PC-9 (cell line): ENCODE results near the gene DLGAP1. TPM values are rescaled to one million over a fixed set of nuclear protein-coding genes. Genes with fewer than 3 reads are reported as not detected.
A peak's percentile ranks its signal among the peaks of the same experiment; 100 is the strongest.

Source experiments
- BruUV-seq: library from RNA; stranded (reverse); fragments of 400-500 nt; replicated peaks from 2 replicates; lab custom pipeline; 2021; lab: Mats Ljungman, UMichigan
- CTCF ChIA-PET: fragments of 300-600 bp; sonication (Branson Sonifier 250); formaldehyde crosslinking; loops from one replicate; lab custom pipeline; 2022; ENCODE audit warnings: antibody characterized with exemption; lab: Charles Lee
- POLR2A ChIA-PET: fragments of 300-600 bp; sonication (Branson Sonifier 250); formaldehyde crosslinking; loops from one replicate; lab custom pipeline; 2022; ENCODE audit warnings: antibody characterized with exemption; ENCODE audit not compliant: unreplicated experiment; lab: Charles Lee
- DNase-seq, 2 experiments: peaks; one replicate each; pipeline versions ENCODE4 v3.0.0 to v3.0.0-alpha.2; 2015 to 2022; ENCODE audit warnings: mixed read lengths in 1 of 2
- H2AFZ ChIP-seq: fragments of 200-600 bp; sonication (generic); 2 replicates; pipeline ENCODE4 v1.8.1; 2017; ENCODE audit warnings: antibody characterized with exemption
- H3F3A ChIP-seq: fragments of 200-600 bp; sonication (generic); 2 replicates; pipeline ENCODE4 v1.8.1; 2017; ENCODE audit warnings: antibody characterized with exemption, mild to moderate bottlenecking, low read depth; ENCODE audit not compliant: insufficient read depth
- H3K27ac ChIP-seq: fragments of 200-600 bp; sonication (generic); 2 replicates; pipeline ENCODE4 v1.6.1; 2016; ENCODE audit warnings: mixed run types
- H3K27me3 ChIP-seq: fragments of 200-600 bp; sonication (generic); 2 replicates; pipeline ENCODE4 v1.6.1; 2016; ENCODE audit warnings: low read depth, mixed run types; ENCODE audit not compliant: insufficient read depth
- H3K36me3 ChIP-seq: fragments of 200-600 bp; sonication (generic); 2 replicates; pipeline ENCODE4 v1.6.1; 2016; ENCODE audit warnings: low read depth, mixed run types
- H3K4me1 ChIP-seq: fragments of 200-600 bp; sonication (generic); replicated peaks from 2 replicates; pipeline ENCODE4 v1.6.1; 2016; ENCODE audit warnings: mixed run types; ENCODE audit not compliant: insufficient read depth
- H3K4me2 ChIP-seq: fragments of 200-600 bp; sonication (generic); 2 replicates; pipeline ENCODE4 v1.6.1; 2017; ENCODE audit warnings: mixed run types
- H3K4me3 ChIP-seq: fragments of 200-600 bp; sonication (generic); 2 replicates; pipeline ENCODE4 v1.6.1; 2016; ENCODE audit warnings: mixed run types
- H3K79me2 ChIP-seq: fragments of 200-600 bp; sonication (generic); 2 replicates; pipeline ENCODE4 v1.6.1; 2017; ENCODE audit warnings: low read depth, mixed run types
- H3K9me2 ChIP-seq: fragments of 200-600 bp; sonication (generic); 2 replicates; pipeline ENCODE4 v1.8.1; 2017; ENCODE audit warnings: mild to moderate bottlenecking; ENCODE audit not compliant: insufficient read depth
- H3K9me3 ChIP-seq: fragments of 200-600 bp; sonication (generic); 2 replicates; pipeline ENCODE4 v1.8.1; 2016; ENCODE audit warnings: low read depth; ENCODE audit not compliant: insufficient read depth
- H4K20me1 ChIP-seq: fragments of 200-600 bp; sonication (generic); 2 replicates; pipeline ENCODE4 v1.8.1; 2017; ENCODE audit not compliant: insufficient read depth
- CTCF ChIP-seq: fragments of 200-600 bp; sonication (generic); conservative IDR thresholded peaks from 2 replicates; pipeline ENCODE4 v1.6.1; 2017; ENCODE audit warnings: mixed run types, antibody characterized with exemption, mild to moderate bottlenecking, moderate library complexity
- EZH2 ChIP-seq: fragments of 200-600 bp; sonication (generic); IDR thresholded peaks from 2 replicates; pipeline ENCODE4 v1.8.0; 2017; ENCODE audit warnings: antibody characterized with exemption, low read depth
- intact Hi-C: fragments of 100-400 bp; cut with micrococcal nuclease; formaldehyde crosslinking; loops from one replicate; pipeline ENCODE4 v1.10.0; 2022; ENCODE audit not compliant: unreplicated experiment
- total RNA-seq: library from RNA; stranded (reverse); gene quantifications from 2 replicates; pipeline ENCODE4 v1.2.3, GENCODE V29; 2021

DLGAP1 gene
- total RNA-seq, 1 experiment from 2014 or later, result not detected

- no peaks in the 10 kb centered on the region for H3K27me3 ChIP-seq
- POLR2A ChIA-PET, result no interaction called here
- CTCF ChIA-PET, result no interaction called here
- no peaks in the 10 kb centered on the region for H3K9me3 ChIP-seq
- DNase-seq, result no peak
- no peak for TF ChIP-seq CTCF
- TF ChIP-seq EZH2, result no peak
- no peak overlapping the region for H3K27ac ChIP-seq
- H4K20me1 ChIP-seq, result no peaks in the 10 kb centered on the region
- peaks cover 19% of the 10 kb centered on the region for H3F3A ChIP-seq
- peaks cover 26% of the 10 kb centered on the region for H3K4me1 ChIP-seq
- H3K4me3 ChIP-seq, result no peak overlapping the region
- no peaks in the 10 kb centered on the region for H3K36me3 ChIP-seq
- H3K79me2 ChIP-seq, result no peaks in the 10 kb centered on the region
- no peaks in the 10 kb centered on the region for H3K9me2 ChIP-seq
- no peak overlapping the region for H2AFZ ChIP-seq
- no peak overlapping the region for H3K4me2 ChIP-seq
- intact Hi-C loops, result loop anchor here (10.0 kb wide), 2 partner anchors 172 to 202 kb away; no protein-coding TSS in a partner anchor
- BruUV-seq, result no TSS peak
Measured at GRCh38 chr18:3796434-3796833, 658.7 kb downstream of the DLGAP1 start.

GRCh38 chr18:3794537-3795348 is 660.4 kb downstream of the DLGAP1 start:
- peak overlapping the region; percentile 20; the same call in 1 of the 2 replicates for H3K4me3 ChIP-seq
- no peak for TF ChIP-seq EZH2
- no peak; the same call in 1 of the 2 replicates for TF ChIP-seq CTCF
- CTCF ChIA-PET, result interaction anchor here (0.6 to 2.2 kb wide), 3 partner anchors 23 to 1308 kb away, joined by 3 to 10 read pairs (median 3); no protein-coding TSS in a partner anchor
- H3K36me3 ChIP-seq, result no peaks in the 10 kb centered on the region
- no peaks in the 10 kb centered on the region for H3K79me2 ChIP-seq
- H4K20me1 ChIP-seq, result no peaks in the 10 kb centered on the region
- no peaks in the 10 kb centered on the region for H3K9me2 ChIP-seq
- H3K4me2 ChIP-seq, result peak overlapping the region; percentile 65
- intact Hi-C loops, result loop anchor here (2.0 to 10.0 kb wide), 4 partner anchors 22 to 347 kb away; no protein-coding TSS in a partner anchor
- DNase-seq, result peak; percentile 87 to 88
- peak overlapping the region; percentile 16; the same call in 1 of the 2 replicates for H2AFZ ChIP-seq
- peaks cover 26% of the 10 kb centered on the region for H3K4me1 ChIP-seq
- H3K27me3 ChIP-seq, result no peaks in the 10 kb centered on the region
- BruUV-seq, result no TSS peak
- H3K9me3 ChIP-seq, result no peaks in the 10 kb centered on the region
- H3F3A ChIP-seq, result peaks cover 19% of the 10 kb centered on the region
- H3K27ac ChIP-seq, result peak overlapping the region; percentile 93
- POLR2A ChIA-PET, result interaction anchor here (0.5 to 1.2 kb wide), 8 partner anchors 13 to 544 kb away, joined by 3 to 9 read pairs (median 4); no protein-coding TSS in a partner anchor

- no peak for DNase-seq
- H3K9me3 ChIP-seq, result no peaks in the 10 kb centered on the region
- H3K27me3 ChIP-seq, result no peaks in the 10 kb centered on the region
- ChIA-PET POLR2A (interaction anchor here (0.6 to 1.2 kb wide), 2 partner anchors 14 to 409 kb away, joined by 3 to 5 read pairs; no protein-coding TSS in a partner anchor), CTCF (interaction anchor here (2.2 kb wide), 1 partner anchor 22 kb away, joined by 10 read pairs; no protein-coding TSS in a partner anchor)
- peaks cover 19% of the 10 kb centered on the region for H3F3A ChIP-seq
- BruUV-seq, result no TSS peak
- peak overlapping the region; percentile 65 for H3K4me2 ChIP-seq
- no peaks in the 10 kb centered on the region for H3K9me2 ChIP-seq
- no peaks in the 10 kb centered on the region for H4K20me1 ChIP-seq
- H3K36me3 ChIP-seq, result no peaks in the 10 kb centered on the region
- intact Hi-C loops, result loop anchor here (5.0 to 10.0 kb wide), 3 partner anchors 169 to 346 kb away; no protein-coding TSS in a partner anchor
- H3K27ac ChIP-seq, result peak overlapping the region; percentile 93
- H2AFZ ChIP-seq, result no peak overlapping the region
- H3K4me1 ChIP-seq, result peaks cover 26% of the 10 kb centered on the region
- H3K79me2 ChIP-seq, result no peaks in the 10 kb centered on the region
- H3K4me3 ChIP-seq, result no peak overlapping the region
- TF ChIP-seq CTCF (no peak), EZH2 (no peak)
Measured at GRCh38 chr18:3793545-3793944, 661.6 kb downstream of the DLGAP1 start.
